ENCODE data around the gene NPIPA7.
"Not testable (repeated sequence)": the region's sequence is repeated elsewhere in the genome, so short reads cannot be mapped to it uniquely, and the experiment has no call there.

Gene NPIPA7

DNA sequence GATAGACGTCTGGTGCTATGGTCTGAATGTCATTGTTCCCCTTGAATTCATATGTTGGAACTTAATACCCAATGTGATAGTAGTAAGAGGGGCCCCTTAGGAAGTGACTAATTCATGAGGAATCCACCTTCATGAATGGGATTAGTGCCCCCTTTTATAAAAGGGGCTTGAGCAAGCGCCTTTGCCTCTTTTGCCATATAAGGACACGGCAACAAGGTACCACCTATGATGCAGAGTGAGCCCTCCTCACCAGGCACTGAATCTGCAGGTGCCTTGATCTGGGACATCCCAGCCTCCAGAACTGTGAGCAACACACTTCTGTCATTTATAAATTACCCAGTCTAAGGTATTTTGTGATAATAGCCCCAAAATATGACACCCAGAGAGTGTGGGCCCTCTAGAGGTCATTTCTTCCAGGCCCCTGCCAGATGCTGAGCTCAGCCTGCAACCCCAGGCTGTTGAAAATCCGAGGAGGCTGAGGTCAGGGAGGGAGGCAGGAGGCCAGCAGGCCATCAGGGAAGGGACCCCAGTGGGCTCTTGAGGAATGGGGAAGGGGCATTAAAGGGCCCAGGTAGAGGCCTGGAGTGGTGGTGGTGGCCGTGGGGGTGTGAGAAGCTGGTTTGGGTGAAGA is 39.1 kb downstream of the NPIPA7 start:
- not testable (repeated sequence) for DNase-seq

DNA sequence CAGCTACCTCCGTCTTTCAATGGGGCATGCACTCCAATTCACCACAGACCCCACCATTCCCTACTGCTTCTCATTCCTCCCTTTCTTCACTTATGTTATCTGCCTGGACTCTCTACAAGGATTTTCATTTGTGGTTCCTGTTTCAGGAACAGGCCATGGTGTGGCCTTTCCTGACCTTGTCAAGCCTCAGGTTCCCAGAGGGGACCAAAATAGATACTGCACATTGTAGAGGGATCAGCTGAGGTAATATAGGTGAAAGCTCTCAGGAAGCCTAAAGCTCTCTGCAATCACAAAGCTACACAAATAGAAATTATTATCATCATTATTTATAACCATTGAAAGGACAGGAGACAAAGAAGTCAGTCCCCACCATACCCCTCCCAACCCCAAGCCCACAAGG is 41.6 kb downstream of the NPIPA7 start:
- not testable (repeated sequence) for DNase-seq

GRCh38 chr16:16425146-16425545 is 46.2 kb downstream of the NPIPA7 start:
- not testable (repeated sequence) for DNase-seq

DNA sequence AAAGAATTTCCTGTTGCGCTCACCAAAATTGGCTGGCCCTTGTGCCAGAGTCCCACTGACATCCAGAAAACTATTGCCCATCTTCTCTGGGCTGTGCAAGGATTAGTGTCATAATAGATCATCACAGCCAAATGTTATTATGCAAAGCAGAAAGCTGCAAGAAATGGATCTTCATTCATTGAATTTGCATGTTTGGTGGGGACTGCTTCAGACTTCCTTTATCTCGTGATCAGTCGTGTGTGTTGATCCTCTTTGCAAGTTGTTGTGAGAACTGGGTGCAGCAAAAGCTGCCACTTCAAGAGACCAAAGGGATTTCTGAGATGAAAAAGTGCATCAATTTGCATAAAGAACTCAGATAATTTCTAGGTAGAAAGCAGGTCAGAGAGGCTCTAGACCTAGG is 52.2 kb downstream of the NPIPA7 start:
- not testable (repeated sequence) for DNase-seq

- DNase-seq = not testable (repeated sequence)
Observed at GRCh38 chr16:16434711-16435110, 55.8 kb downstream of the NPIPA7 start.

DNA sequence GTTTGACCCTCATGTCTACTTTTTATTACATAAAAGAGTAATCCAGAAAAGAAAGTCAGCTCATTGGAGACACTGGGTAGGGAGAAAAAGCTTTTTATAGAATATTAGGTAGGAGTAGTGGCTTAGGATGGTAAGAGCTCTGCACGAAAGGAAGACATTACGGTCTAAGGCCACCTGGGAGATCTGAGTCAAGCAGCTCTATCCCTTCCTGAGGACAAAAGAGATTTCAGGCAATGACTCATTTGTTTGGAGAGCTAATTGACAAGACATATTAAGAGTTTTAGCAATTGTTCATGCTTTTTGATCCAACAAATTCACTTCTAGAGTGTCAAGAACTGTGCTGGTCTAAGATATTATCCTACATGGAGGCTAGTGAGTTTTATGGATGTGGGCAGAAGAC is 62.5 kb downstream of the NPIPA7 start:
- DNase-seq = not testable (repeated sequence)
